Epithelial cell of umbilical artery (primary cell): ENCODE data around the gene PCDHB2. TPM values are rescaled to one million over a fixed set of nuclear protein-coding genes. Genes with fewer than 3 reads are reported as not detected.

Experiments
- total RNA-seq: library from RNA; depleted of rRNA; stranded (reverse); fragments of >200 nt; gene quantifications from 2 replicates; pipeline ENCODE4 v1.2.3, GENCODE V29; 2014

The PCDHB2 gene
- under 0.01 and 0.32 TPM in 2 replicates for total RNA-seq

GRCh38 chr5:141094481-141095262 lies at the start of gene PCDHB2:
PCDHB2 (plus strand) TSS chr5:141094615; CDS start chr5:141094791, 176 bp downstream.

GRCh38 chr5:141050622-141051520 lies 43.5 kb upstream of the PCDHB2 start, which contains the start of gene PCDHB1:
PCDHB1 (plus strand) TSS chr5:141051374; CDS start chr5:141051471, 97 bp downstream.

DNA sequence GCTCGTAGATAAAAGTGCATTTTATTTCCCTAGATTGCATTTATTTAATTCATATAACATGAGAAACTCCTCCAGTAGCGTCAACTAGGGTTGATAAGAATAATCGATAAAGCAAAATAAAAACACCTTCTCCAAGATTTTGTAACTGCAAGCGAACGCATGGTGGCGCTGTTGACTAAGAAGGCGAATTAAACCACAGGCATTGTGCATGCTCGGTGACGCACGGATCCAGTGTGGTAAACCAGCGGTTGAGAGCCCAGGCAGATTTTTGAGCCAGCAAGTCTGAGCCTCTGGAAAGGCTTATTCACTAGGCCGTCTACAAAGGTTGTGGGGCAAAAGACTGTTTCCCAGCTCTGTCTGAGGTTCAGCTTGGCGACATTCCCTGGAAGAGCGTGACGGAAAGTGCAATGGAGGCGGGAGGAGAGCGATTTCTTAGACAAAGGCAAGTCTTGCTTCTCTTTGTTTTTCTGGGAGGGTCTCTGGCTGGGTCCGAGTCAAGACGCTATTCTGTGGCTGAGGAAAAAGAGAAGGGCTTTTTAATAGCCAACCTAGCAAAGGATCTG lies 5.9 kb downstream of the PCDHB2 start, which contains the start of gene PCDHB3:
Gene PCDHB3 (plus strand): TSS at position 231 of the 563 bp plus-strand sequence. CDS start 177 bp downstream, at position 408.

DNA sequence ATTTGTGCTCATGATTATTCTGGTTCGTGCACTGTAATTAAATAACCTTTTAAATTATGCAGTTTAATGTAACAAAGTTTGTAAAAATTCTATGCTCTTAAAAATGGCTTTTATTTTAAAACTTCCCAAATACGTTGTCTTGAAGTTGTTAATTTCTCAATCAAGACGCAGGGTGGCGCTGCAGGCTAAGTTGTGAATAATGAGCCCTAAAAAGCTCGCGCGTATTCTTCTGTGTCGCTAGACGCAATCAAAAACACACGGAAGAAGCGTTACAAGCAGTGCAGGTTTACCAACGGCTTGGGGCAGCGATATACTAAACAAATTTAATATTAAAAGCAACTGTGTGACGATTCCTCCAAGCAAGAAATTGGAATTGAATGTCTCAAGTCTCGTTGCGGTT lies 27.1 kb downstream of the PCDHB2 start, which contains the start of gene PCDHB4:
Gene PCDHB4 (plus strand): TSS at position 256 of the 400 bp plus-strand sequence. CDS start 181 bp downstream, outside the sequence.

GRCh38 chr5:141135030-141135717 lies 40.8 kb downstream of the PCDHB2 start, which contains the start of gene PCDHB5:
PCDHB5 (plus strand) TSS chr5:141135206; CDS start chr5:141135435, 229 bp downstream.

Other genes with a start within 250 kb of the PCDHB2 start
- under 0.01 and 0.15 TPM in 2 replicates for gene PCDHA9, start 246.2 kb upstream of the PCDHB2 start, total RNA-seq
- under 0.01 and 0.15 TPM in 2 replicates for gene PCDHA10, start 238.7 kb upstream of the PCDHB2 start, total RNA-seq
- gene PCDHA11, start 225.7 kb upstream of the PCDHB2 start, total RNA-seq: under 0.01 TPM in 1 of 2 replicates, not detected in the other
- gene PCDHA12, start 219.3 kb upstream of the PCDHB2 start, total RNA-seq: not detected in 2 replicates
- gene PCDHA13, start 212.5 kb upstream of the PCDHB2 start, total RNA-seq: 0.15 TPM in 1 of 2 replicates, not detected in the other
- gene PCDHAC1, start 168.3 kb upstream of the PCDHB2 start, total RNA-seq: under 0.01 TPM in 1 of 2 replicates, not detected in the other
- gene PCDHAC2, start 128.1 kb upstream of the PCDHB2 start, total RNA-seq: under 0.01 and 0.30 TPM in 2 replicates
- not detected in 2 replicates for gene PCDHB1, start 43.2 kb upstream of the PCDHB2 start, total RNA-seq
- under 0.01 TPM in 1 of 2 replicates, not detected in the other for gene PCDHB3, start 5.9 kb downstream of the PCDHB2 start, total RNA-seq
- under 0.01 and 0.15 TPM in 2 replicates for gene PCDHB4, start 27.2 kb downstream of the PCDHB2 start, total RNA-seq
- gene PCDHB5, start 40.6 kb downstream of the PCDHB2 start, total RNA-seq: under 0.01 and 0.46 TPM in 2 replicates
- not detected in 2 replicates for gene PCDHB6, start 55.4 kb downstream of the PCDHB2 start, total RNA-seq
- gene PCDHB7, start 78.0 kb downstream of the PCDHB2 start, total RNA-seq: under 0.01 TPM in 1 of 2 replicates, not detected in the other
- gene PCDHB8, start 83.2 kb downstream of the PCDHB2 start, total RNA-seq: under 0.01 and 0.15 TPM in 2 replicates
- gene PCDHB16, start 87.8 kb downstream of the PCDHB2 start, total RNA-seq: under 0.01 TPM in 2 replicates
- 0.15 TPM in 1 of 2 replicates, not detected in the other for gene PCDHB9, start 92.5 kb downstream of the PCDHB2 start, total RNA-seq
- gene PCDHB10, start 97.7 kb downstream of the PCDHB2 start, total RNA-seq: 0.30 and 0.32 TPM in 2 replicates
- under 0.01 and 0.15 TPM in 2 replicates for gene PCDHB11, start 105.0 kb downstream of the PCDHB2 start, total RNA-seq
- gene PCDHB12, start 114.1 kb downstream of the PCDHB2 start, total RNA-seq: under 0.01 TPM in 1 of 2 replicates, not detected in the other
- gene PCDHB13, start 119.3 kb downstream of the PCDHB2 start, total RNA-seq: 0.15 and 0.65 TPM in 2 replicates
- gene PCDHB14, start 128.7 kb downstream of the PCDHB2 start, total RNA-seq: 0.61 and 0.65 TPM in 2 replicates
- gene PCDHB15, start 150.8 kb downstream of the PCDHB2 start, total RNA-seq: 0.32 and 0.46 TPM in 2 replicates
- gene SLC25A2, start 209.4 kb downstream of the PCDHB2 start, total RNA-seq: 0.15 TPM in 1 of 2 replicates, not detected in the other
- gene TAF7, start 226.2 kb downstream of the PCDHB2 start, total RNA-seq: 76.7 and 85.6 TPM in 2 replicates
- under 0.01 and 0.32 TPM in 2 replicates for gene PCDHGA1, start 235.9 kb downstream of the PCDHB2 start, total RNA-seq
- 0.46 and 0.65 TPM in 2 replicates for gene PCDHGA2, start 244.1 kb downstream of the PCDHB2 start, total RNA-seq
- 0.15 and 0.32 TPM in 2 replicates for gene PCDHGA3, start 249.2 kb downstream of the PCDHB2 start, total RNA-seq